Measurements from ENCODE around the gene GNPDA1. TPM values are rescaled to one million over a fixed set of nuclear protein-coding genes. Genes with fewer than 3 reads are reported as not detected.
A peak's percentile ranks its signal among the peaks of the same experiment; 100 is the strongest.

GNPDA1 gene
- total and polyA plus RNA-seq, 7 experiments from 2014 or later = 13.3 to 60.4 (median 28.5) TPM

- Histone ChIP-seq H3K27ac (ENCODE audit: low read depth, low read length) (no peak overlapping the region), H3K9me3 (ENCODE audit: control insufficient read depth in 2 of 3, low read length in 3 of 3) (no peaks in the 10 kb centered on the region), H3K27me3 (ENCODE audit: control insufficient read depth in 2 of 2, insufficient read depth in 2 of 2, low read length in 2 of 2) (no peaks in the 10 kb centered on the region), H3K4me1 (ENCODE audit: control insufficient read depth in 2 of 2, insufficient read depth in 2 of 2, low read length in 2 of 2) (peaks cover 0 to 20% of the 10 kb centered on the region in 2 donors), H3K36me3 (ENCODE audit: control insufficient read depth in 2 of 3, insufficient read depth in 3 of 3, low read length in 3 of 3) (no peaks in the 10 kb centered on the region), H3K4me3 (ENCODE audit: low read length) (no peak overlapping the region)
- Mint-ChIP-seq H3K27ac (peak overlapping the region in 6 of 9 donors; percentile 13 to 83 (median 69)), H3K27me3 (no peaks in the 10 kb centered on the region), H3K36me3 (peaks cover 0 to 10% (median 0%) of the 10 kb centered on the region in 5 donors), H3K4me1 (peaks cover 8 to 32% (median 20%) of the 10 kb centered on the region in 7 donors), H3K4me3 (peak overlapping the region in 1 of 10 donors; percentile 43), H3K9me3 (peaks cover 0 to 2% (median 0%) of the 10 kb centered on the region in 11 donors)
- no peak for DNase-seq
- ChIA-PET POLR2A (interaction anchor here (0.8 to 2.4 kb wide), 5 partner anchors 20 to 106 kb away, joined by 3 to 16 read pairs (median 7); partner anchors contain the start of genes GNPDA1 and NDFIP1), CTCF (interaction anchor here (1.2 to 1.5 kb wide), 2 partner anchors 9 to 57 kb away, joined by 3 to 4 read pairs; no protein-coding TSS in a partner anchor)
- no peak for ATAC-seq
- intact Hi-C loops (cut with micrococcal nuclease) = no loop called here
These were observed 20.2 kb upstream of the GNPDA1 start for GRCh38 chr5:142032747-142033631.

DNA sequence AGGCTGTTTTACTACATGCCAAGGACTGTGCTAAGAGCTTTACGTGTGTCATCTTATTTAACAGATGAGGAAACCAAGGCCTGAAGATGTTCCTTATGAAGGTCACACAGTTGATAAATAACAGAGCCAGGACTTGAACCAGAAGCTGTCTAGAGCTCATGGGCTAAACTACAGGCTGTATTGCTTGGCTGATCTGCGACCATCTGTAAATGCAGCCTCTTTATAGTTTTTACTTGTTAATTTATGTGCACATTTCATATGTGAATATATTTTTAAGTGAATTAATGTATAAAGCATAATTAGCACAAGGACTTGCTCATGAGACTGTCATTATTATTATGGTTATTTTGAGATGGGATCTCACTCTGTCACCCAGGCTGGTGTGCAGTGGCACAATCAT lies 19.3 kb upstream of the GNPDA1 start:
- H3K4me1 ChIP-seq (ENCODE audit: control insufficient read depth in 2 of 2, insufficient read depth in 2 of 2, low read length in 2 of 2) = peaks cover 0 to 20% of the 10 kb centered on the region in 2 donors
- CTCF ChIA-PET = interaction anchor here (0.9 kb wide), 1 partner anchor 77 kb away, joined by 3 read pairs; no protein-coding TSS in a partner anchor
- POLR2A ChIA-PET = interaction anchor here (0.9 kb wide), 1 partner anchor 107 kb away, joined by 3 read pairs; no protein-coding TSS in a partner anchor
- H3K36me3 Mint-ChIP-seq = peaks cover 0 to 10% (median 0%) of the 10 kb centered on the region in 5 donors
- intact Hi-C loops (cut with micrococcal nuclease) = no loop called here
- no peaks in the 10 kb centered on the region for H3K27me3 ChIP-seq (ENCODE audit: control insufficient read depth in 2 of 2, insufficient read depth in 2 of 2, low read length in 2 of 2)
- no peak for DNase-seq
- H3K4me3 Mint-ChIP-seq = no peak overlapping the region
- H3K9me3 Mint-ChIP-seq = peaks cover 0 to 2% (median 0%) of the 10 kb centered on the region in 11 donors
- peaks cover 8 to 32% (median 20%) of the 10 kb centered on the region in 7 donors for H3K4me1 Mint-ChIP-seq
- no peaks in the 10 kb centered on the region for H3K27me3 Mint-ChIP-seq
- no peaks in the 10 kb centered on the region for H3K36me3 ChIP-seq (ENCODE audit: control insufficient read depth in 2 of 3, insufficient read depth in 3 of 3, low read length in 3 of 3)
- no peak overlapping the region for H3K27ac ChIP-seq (ENCODE audit: low read depth, low read length)
- H3K9me3 ChIP-seq (ENCODE audit: control insufficient read depth in 2 of 3, low read length in 3 of 3) = no peaks in the 10 kb centered on the region
- H3K27ac Mint-ChIP-seq = no peak overlapping the region
- H3K4me3 ChIP-seq (ENCODE audit: low read length) = no peak overlapping the region
- ATAC-seq = no peak

GRCh38 chr5:142025637-142026036 lies 12.8 kb upstream of the GNPDA1 start:
- H3K27me3 ChIP-seq (ENCODE audit: control insufficient read depth in 2 of 2, insufficient read depth in 2 of 2, low read length in 2 of 2) = no peaks in the 10 kb centered on the region
- ChIA-PET POLR2A (interaction anchor here (0.6 to 2.6 kb wide), 12 partner anchors 9 to 109 kb away, joined by 3 to 49 read pairs (median 6); partner anchors contain the start of genes GNPDA1, NDFIP1 and RNF14), CTCF (interaction anchor here (0.6 to 1.1 kb wide), 6 partner anchors 9 to 80 kb away, joined by 3 read pairs; partner anchors contain the start of gene RNF14)
- Mint-ChIP-seq H3K4me3 (peak overlapping the region; percentile 81 to 97 (median 92)), H3K4me1 (peaks cover 5 to 20% (median 18%) of the 10 kb centered on the region in 7 donors), H3K27ac (peak overlapping the region; percentile 96 to 100 (median 98)), H3K36me3 (peaks cover 0 to 2% (median 0%) of the 10 kb centered on the region in 5 donors), H3K27me3 (no peaks in the 10 kb centered on the region), H3K9me3 (peaks cover 0 to under 1% (median 0%) of the 10 kb centered on the region in 11 donors)
- H3K4me1 ChIP-seq (ENCODE audit: control insufficient read depth in 2 of 2, insufficient read depth in 2 of 2, low read length in 2 of 2) = peaks cover 4 to 11% of the 10 kb centered on the region in 2 donors
- H3K36me3 ChIP-seq (ENCODE audit: control insufficient read depth in 2 of 3, insufficient read depth in 3 of 3, low read length in 3 of 3) = no peaks in the 10 kb centered on the region
- DNase-seq (no peak), ATAC-seq (no peak)
- H3K9me3 ChIP-seq (ENCODE audit: control insufficient read depth in 2 of 3, low read length in 3 of 3) = no peaks in the 10 kb centered on the region
- peak overlapping the region; percentile 62 for H3K4me3 ChIP-seq (ENCODE audit: low read length)
- peak overlapping the region; percentile 79 for H3K27ac ChIP-seq (ENCODE audit: low read depth, low read length)
- intact Hi-C loops (cut with micrococcal nuclease) = loop anchor here (1.0 to 2.0 kb wide), 6 partner anchors 9 to 331 kb away; partner anchors contain the start of genes NDFIP1 (in 2 of the 2) and RNF14 (in 2 of the 2)

DNA sequence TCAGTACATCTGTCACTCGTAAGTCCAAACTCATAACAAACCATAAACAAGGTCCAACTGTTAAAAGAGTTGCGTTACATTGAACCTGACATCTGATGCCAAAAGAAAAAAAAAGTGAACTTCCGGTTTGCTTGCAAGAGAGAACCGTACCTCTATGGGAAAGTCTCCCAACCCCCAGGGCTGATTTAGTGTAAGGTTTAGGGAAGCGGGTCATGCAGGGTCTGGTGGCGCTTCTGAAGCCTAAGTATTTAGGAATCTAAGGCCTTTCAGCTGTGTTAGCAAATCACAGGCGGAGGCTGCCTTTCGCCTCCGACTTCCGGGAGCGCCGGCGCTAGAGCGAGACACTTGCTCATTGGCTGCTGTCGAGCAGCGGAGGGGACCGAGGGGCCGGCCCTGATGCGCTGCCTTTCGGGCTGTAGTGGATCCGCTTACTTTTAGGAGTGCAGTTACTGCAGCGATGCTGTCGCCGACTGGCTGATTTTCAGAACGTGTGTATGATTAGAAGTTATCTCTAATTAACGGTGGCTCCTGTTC lies 12.0 kb upstream of the GNPDA1 start:
- no peaks in the 10 kb centered on the region for H3K27me3 Mint-ChIP-seq
- CTCF ChIA-PET = interaction anchor here (0.6 to 1.5 kb wide), 10 partner anchors 9 to 85 kb away, joined by 3 to 4 read pairs (median 3); partner anchors contain the start of gene RNF14
- peak overlapping the region; percentile 62 for H3K4me3 ChIP-seq (ENCODE audit: low read length)

DNA sequence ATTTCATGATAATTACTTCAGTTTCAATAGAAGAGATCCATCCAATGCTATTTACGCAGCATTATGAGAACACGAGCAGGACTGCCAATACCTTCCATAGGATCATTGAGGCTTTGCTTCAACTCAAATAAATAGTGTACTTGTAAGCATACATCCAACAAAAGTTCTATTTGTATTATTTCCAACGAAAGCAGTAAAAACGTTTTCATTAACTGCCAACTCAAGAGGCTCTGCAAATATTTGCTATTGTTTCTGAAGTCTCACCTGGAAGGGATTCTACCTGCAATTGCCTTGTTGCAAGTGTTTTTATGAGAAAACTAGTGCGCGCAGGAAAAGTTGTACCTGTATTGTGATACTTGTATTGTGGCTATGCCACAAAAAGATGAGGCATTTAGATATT lies 11.0 kb upstream of the GNPDA1 start:
- no peak overlapping the region for H3K4me3 ChIP-seq (ENCODE audit: low read length)
- Mint-ChIP-seq H3K27me3 (no peaks in the 10 kb centered on the region), H3K27ac (peak overlapping the region in 3 of 9 donors; percentile 12 to 99 (median 98)), H3K4me1 (peaks cover 5 to 25% (median 22%) of the 10 kb centered on the region in 7 donors), H3K4me3 (no peak overlapping the region), H3K9me3 (peaks cover 0 to 5% (median 2%) of the 10 kb centered on the region in 11 donors), H3K36me3 (peaks cover 0 to 8% (median 0%) of the 10 kb centered on the region in 5 donors)
- H3K9me3 ChIP-seq (ENCODE audit: control insufficient read depth in 2 of 3, low read length in 3 of 3) = no peaks in the 10 kb centered on the region
- POLR2A ChIA-PET = interaction anchor here (0.6 to 2.6 kb wide), 14 partner anchors 9 to 762 kb away, joined by 3 to 49 read pairs (median 5); partner anchors contain the start of genes GNPDA1 and NDFIP1
- DNase-seq (no peak), ATAC-seq (no peak)
- CTCF ChIA-PET = interaction anchor here (0.7 to 1.5 kb wide), 4 partner anchors 8 to 55 kb away, joined by 3 to 4 read pairs (median 3); partner anchors contain the start of gene RNF14
- H3K27ac ChIP-seq (ENCODE audit: low read depth, low read length) = no peak overlapping the region
- H3K27me3 ChIP-seq (ENCODE audit: control insufficient read depth in 2 of 2, insufficient read depth in 2 of 2, low read length in 2 of 2) = no peaks in the 10 kb centered on the region
- intact Hi-C loops (cut with micrococcal nuclease) = loop anchor here (2.0 kb wide), 2 partner anchors 55 to 333 kb away; partner anchors contain the start of gene RNF14 (in 1 of the 2)
- H3K4me1 ChIP-seq (ENCODE audit: control insufficient read depth in 2 of 2, insufficient read depth in 2 of 2, low read length in 2 of 2) = peaks cover 4 to 11% of the 10 kb centered on the region in 2 donors
- H3K36me3 ChIP-seq (ENCODE audit: control insufficient read depth in 2 of 3, insufficient read depth in 3 of 3, low read length in 3 of 3) = no peaks in the 10 kb centered on the region

More for the DNA sequence above, 12.0 kb upstream of the GNPDA1 start:
- peak overlapping the region; percentile 81 to 97 (median 92) for H3K4me3 Mint-ChIP-seq
- Histone ChIP-seq H3K9me3 (ENCODE audit: control insufficient read depth in 2 of 3, low read length in 3 of 3) (no peaks in the 10 kb centered on the region), H3K36me3 (ENCODE audit: control insufficient read depth in 2 of 3, insufficient read depth in 3 of 3, low read length in 3 of 3) (no peaks in the 10 kb centered on the region), H3K27ac (ENCODE audit: low read depth, low read length) (peak overlapping the region; percentile 79), H3K27me3 (ENCODE audit: control insufficient read depth in 2 of 2, insufficient read depth in 2 of 2, low read length in 2 of 2) (no peaks in the 10 kb centered on the region), H3K4me1 (ENCODE audit: control insufficient read depth in 2 of 2, insufficient read depth in 2 of 2, low read length in 2 of 2) (peaks cover 4 to 11% of the 10 kb centered on the region in 2 donors)
- peak; percentile 100 for ATAC-seq
- H3K36me3 Mint-ChIP-seq = peaks cover 0 to 6% (median 0%) of the 10 kb centered on the region in 5 donors
- peak overlapping the region; percentile 96 to 100 (median 98) for H3K27ac Mint-ChIP-seq
- POLR2A ChIA-PET = interaction anchor here (0.6 to 2.6 kb wide), 19 partner anchors 10 to 118 kb away, joined by 3 to 49 read pairs (median 5); partner anchors contain the start of genes GNPDA1, NDFIP1 and RNF14
- H3K4me1 Mint-ChIP-seq = peaks cover 5 to 20% (median 18%) of the 10 kb centered on the region in 7 donors
- peaks cover 0 to 5% (median 2%) of the 10 kb centered on the region in 11 donors for H3K9me3 Mint-ChIP-seq
- peak; percentile 61 to 85 (median 82) for DNase-seq
- intact Hi-C loops (cut with micrococcal nuclease) = loop anchor here (1.0 to 2.0 kb wide), 6 partner anchors 9 to 332 kb away; partner anchors contain the start of genes NDFIP1 (in 2 of the 2) and RNF14 (in 2 of the 2)

Measured in naive thymus-derived CD4-positive, alpha-beta T cell (primary cell).